GM06990 (cell line): Measurements from ENCODE around the gene NPAS3.

Experiments
- DNase-seq: peaks from one replicate; pipeline ENCODE4 v3.0.0-alpha.2; 2011; ENCODE audit not compliant: insufficient read length; ENCODE audit errors: extremely low read depth
- H3K27me3 ChIP-seq: replicated peaks from 2 replicates; pipeline ENCODE4 v1.6.0; 2011; ENCODE audit warnings: low read length; ENCODE audit not compliant: control insufficient read depth, insufficient read depth
- H3K36me3 ChIP-seq: 2 replicates; pipeline ENCODE4 v1.5.1; 2011; ENCODE audit warnings: low read length; ENCODE audit not compliant: control insufficient read depth, insufficient read depth
- H3K4me3 ChIP-seq: replicated peaks from 2 replicates; pipeline ENCODE4 v1.5.1; 2011; ENCODE audit warnings: low read depth, mild to moderate bottlenecking, control low read depth, low read length
- TF ChIP-seq, protein P1 (sequence below): IDR thresholded peaks from 2 replicates; pipeline ENCODE4 v1.5.1; 2011; ENCODE audit warnings: low read length, control low read depth, mild to moderate bottlenecking, inconsistent platforms; ENCODE audit not compliant: insufficient read depth, poor library complexity, severe bottlenecking

Gene NPAS3

DNA sequence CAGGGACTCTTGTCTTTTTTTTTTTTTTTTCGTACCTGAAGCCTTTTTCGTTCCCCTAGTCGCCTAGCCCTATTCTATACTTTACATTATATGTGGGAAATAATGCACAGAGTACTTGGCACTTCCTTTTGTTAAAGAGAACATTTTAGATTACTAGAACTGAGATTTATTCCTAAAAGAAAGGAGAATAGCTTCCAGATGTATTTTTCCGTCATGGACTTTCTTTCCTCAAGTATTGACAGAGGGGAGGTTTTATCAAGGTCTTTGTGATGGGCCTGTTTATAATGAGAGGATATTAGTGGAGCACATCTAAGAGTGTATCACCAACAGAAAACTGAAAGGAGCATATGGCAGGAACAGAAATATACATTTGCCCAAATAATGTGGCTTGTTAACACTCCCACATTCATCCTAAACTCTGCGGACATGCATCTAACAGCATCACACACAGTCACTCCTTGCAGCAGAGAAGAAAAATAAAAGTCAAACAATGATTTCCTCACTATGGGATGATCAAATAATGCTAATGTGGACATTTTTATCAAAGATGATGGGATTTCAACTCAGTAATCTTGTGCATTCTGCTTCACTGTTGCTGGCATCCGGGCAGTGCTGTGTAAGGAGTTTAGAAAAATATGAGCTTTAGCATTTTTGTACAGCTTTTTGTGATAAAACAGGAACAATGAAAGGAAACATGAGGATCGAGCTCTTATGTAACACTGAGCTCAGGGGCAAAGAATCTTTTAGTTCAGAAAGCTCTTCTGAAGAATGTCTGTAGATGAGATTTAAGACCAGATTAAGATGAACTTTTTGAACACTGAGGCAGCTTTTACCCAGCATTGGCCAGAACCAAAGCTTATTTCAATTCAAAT, 829.1 kb downstream of the NPAS3 start:
- no peak for DNase-seq
- Histone ChIP-seq H3K4me3 (no peak overlapping the region), H3K36me3 (no peaks in the 10 kb centered on the region), H3K27me3 (no peaks in the 10 kb centered on the region)
- TF ChIP-seq, protein P1, sequence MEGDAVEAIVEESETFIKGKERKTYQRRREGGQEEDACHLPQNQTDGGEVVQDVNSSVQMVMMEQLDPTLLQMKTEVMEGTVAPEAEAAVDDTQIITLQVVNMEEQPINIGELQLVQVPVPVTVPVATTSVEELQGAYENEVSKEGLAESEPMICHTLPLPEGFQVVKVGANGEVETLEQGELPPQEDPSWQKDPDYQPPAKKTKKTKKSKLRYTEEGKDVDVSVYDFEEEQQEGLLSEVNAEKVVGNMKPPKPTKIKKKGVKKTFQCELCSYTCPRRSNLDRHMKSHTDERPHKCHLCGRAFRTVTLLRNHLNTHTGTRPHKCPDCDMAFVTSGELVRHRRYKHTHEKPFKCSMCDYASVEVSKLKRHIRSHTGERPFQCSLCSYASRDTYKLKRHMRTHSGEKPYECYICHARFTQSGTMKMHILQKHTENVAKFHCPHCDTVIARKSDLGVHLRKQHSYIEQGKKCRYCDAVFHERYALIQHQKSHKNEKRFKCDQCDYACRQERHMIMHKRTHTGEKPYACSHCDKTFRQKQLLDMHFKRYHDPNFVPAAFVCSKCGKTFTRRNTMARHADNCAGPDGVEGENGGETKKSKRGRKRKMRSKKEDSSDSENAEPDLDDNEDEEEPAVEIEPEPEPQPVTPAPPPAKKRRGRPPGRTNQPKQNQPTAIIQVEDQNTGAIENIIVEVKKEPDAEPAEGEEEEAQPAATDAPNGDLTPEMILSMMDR: no peak

DNA sequence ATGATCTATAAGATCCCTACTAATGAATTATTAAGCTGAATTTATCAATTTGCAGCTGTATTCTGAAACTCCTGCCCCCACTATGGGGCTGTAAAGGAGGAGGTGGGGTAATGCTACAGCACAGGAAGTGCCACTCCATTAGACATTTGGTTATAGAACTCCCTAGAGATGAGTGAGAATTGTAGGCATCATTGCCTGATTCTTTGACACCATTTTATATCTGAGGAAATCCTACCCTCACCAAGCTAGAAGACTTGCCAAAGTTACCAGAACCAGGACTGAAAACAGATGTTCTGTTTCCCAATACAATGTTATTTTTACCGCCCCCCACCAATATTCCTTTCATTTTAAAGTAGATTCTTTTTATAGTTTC, 829.8 kb downstream of the NPAS3 start:
- TF ChIP-seq, protein P1: no peak
- H3K4me3 ChIP-seq: no peak overlapping the region
- no peaks in the 10 kb centered on the region for H3K36me3 ChIP-seq
- DNase-seq: no peak
- H3K27me3 ChIP-seq: no peaks in the 10 kb centered on the region

GRCh38 chr14:33773205-33774030, 834.7 kb downstream of the NPAS3 start:
- Histone ChIP-seq H3K36me3 (no peaks in the 10 kb centered on the region), H3K4me3 (no peak overlapping the region), H3K27me3 (no peaks in the 10 kb centered on the region)
- DNase-seq: no peak
- TF ChIP-seq, protein P1: no peak

- H3K27me3 ChIP-seq: no peaks in the 10 kb centered on the region
- TF ChIP-seq, protein P1: no peak
- no peak overlapping the region for H3K4me3 ChIP-seq
- DNase-seq: no peak
- no peaks in the 10 kb centered on the region for H3K36me3 ChIP-seq
Measured at GRCh38 chr14:33774161-33774560, 835.5 kb downstream of the NPAS3 start.

DNA sequence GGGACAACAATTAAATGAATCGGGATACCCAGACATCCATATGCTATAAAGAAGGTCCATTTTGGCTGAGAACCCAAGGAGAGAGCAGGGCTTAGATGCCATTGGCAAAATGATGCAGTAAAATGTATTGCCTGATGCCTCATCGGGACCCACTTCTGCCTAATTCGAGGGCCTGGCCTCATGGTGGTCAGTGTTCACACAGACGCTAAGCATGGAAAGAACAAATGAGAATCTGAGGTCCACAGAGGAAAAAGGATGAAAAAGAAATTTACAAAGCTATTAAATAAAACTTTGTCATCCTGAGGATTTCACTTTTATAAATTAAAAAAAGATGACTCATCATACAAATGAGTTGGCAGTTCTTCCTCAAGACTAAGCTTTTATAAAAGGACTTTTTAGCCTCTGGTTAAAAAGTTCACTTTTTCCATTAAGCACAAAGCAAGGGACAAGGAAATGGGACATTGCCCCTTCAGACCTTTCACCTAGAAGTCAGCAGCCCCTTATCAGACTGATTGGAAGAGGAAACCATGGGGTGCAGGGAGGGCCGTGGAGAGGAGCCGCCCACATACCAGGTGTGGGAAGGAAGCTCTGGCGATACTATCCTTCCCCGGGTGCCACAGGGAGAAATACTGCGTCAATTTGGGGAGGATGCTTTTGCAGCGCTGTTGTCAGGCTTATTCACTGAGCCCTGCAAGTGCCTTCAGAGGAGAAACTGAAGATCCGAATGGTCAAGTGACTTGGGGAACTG, 836.2 kb downstream of the NPAS3 start:
- no peak for DNase-seq
- H3K4me3 ChIP-seq: no peak overlapping the region
- TF ChIP-seq, protein P1: no peak
- no peaks in the 10 kb centered on the region for H3K27me3 ChIP-seq
- no peaks in the 10 kb centered on the region for H3K36me3 ChIP-seq
